ENCODE measurements around the gene PCGF5. TPM values are rescaled to one million over a fixed set of nuclear protein-coding genes. Genes with fewer than 3 reads are reported as not detected.
A peak's percentile ranks its signal among the peaks of the same experiment; 100 is the strongest.
"Not testable (repeated sequence)": the region's sequence is repeated elsewhere in the genome, so short reads cannot be mapped to it uniquely, and the experiment has no call there.

Gene PCGF5
- total RNA-seq, 1 donor from 2014 or later = 31.2 TPM

- no peak overlapping the region for H3K27ac Mint-ChIP-seq (ENCODE audit: unreplicated experiment)
- H3K9me3 Mint-ChIP-seq (ENCODE audit: unreplicated experiment) = no peaks in the 10 kb centered on the region
- H3K4me3 Mint-ChIP-seq (ENCODE audit: unreplicated experiment) = no peak overlapping the region
- TF ChIP-seq CTCF (IDR thresholded peaks at IDR 0.05) = peak; percentile 95
- DNase-seq (ENCODE audit: extremely low spot score, unreplicated experiment) = no peak
- no peaks in the 10 kb centered on the region for H3K27me3 Mint-ChIP-seq (ENCODE audit: unreplicated experiment)
- H3K36me3 Mint-ChIP-seq (ENCODE audit: unreplicated experiment) = peaks cover 23% of the 10 kb centered on the region
- peaks cover 4% of the 10 kb centered on the region for H3K4me1 Mint-ChIP-seq (ENCODE audit: unreplicated experiment)
These were observed 31.1 kb downstream of the PCGF5 start for GRCh38 chr10:91251430-91252056.

GRCh38 chr10:91253300-91253699, 32.8 kb downstream of the PCGF5 start:
- H3K36me3 Mint-ChIP-seq (ENCODE audit: unreplicated experiment) = peaks cover 27% of the 10 kb centered on the region
- H3K27ac Mint-ChIP-seq (ENCODE audit: unreplicated experiment) = no peak overlapping the region
- H3K9me3 Mint-ChIP-seq (ENCODE audit: unreplicated experiment) = no peaks in the 10 kb centered on the region
- H3K27me3 Mint-ChIP-seq (ENCODE audit: unreplicated experiment) = no peaks in the 10 kb centered on the region
- H3K4me3 Mint-ChIP-seq (ENCODE audit: unreplicated experiment) = no peak overlapping the region
- no peak for TF ChIP-seq CTCF (IDR thresholded peaks at IDR 0.05)
- peaks cover 4% of the 10 kb centered on the region for H3K4me1 Mint-ChIP-seq (ENCODE audit: unreplicated experiment)
- DNase-seq (ENCODE audit: extremely low spot score, unreplicated experiment) = no peak

- no peaks in the 10 kb centered on the region for H3K4me1 Mint-ChIP-seq (ENCODE audit: unreplicated experiment)
- TF ChIP-seq CTCF (IDR thresholded peaks at IDR 0.05) = no peak
- no peak overlapping the region for H3K27ac Mint-ChIP-seq (ENCODE audit: unreplicated experiment)
- no peaks in the 10 kb centered on the region for H3K9me3 Mint-ChIP-seq (ENCODE audit: unreplicated experiment)
- H3K4me3 Mint-ChIP-seq (ENCODE audit: unreplicated experiment) = no peak overlapping the region
- H3K36me3 Mint-ChIP-seq (ENCODE audit: unreplicated experiment) = peaks cover 37% of the 10 kb centered on the region
- no peak for DNase-seq (ENCODE audit: extremely low spot score, unreplicated experiment)
- H3K27me3 Mint-ChIP-seq (ENCODE audit: unreplicated experiment) = no peaks in the 10 kb centered on the region
These were observed 36.8 kb downstream of the PCGF5 start for GRCh38 chr10:91257310-91257709.

- not testable (repeated sequence) for H3K4me3 Mint-ChIP-seq (ENCODE audit: unreplicated experiment); DNase-seq (ENCODE audit: extremely low spot score, unreplicated experiment); H3K27me3 Mint-ChIP-seq (ENCODE audit: unreplicated experiment); H3K9me3 Mint-ChIP-seq (ENCODE audit: unreplicated experiment); H3K4me1 Mint-ChIP-seq (ENCODE audit: unreplicated experiment); H3K27ac Mint-ChIP-seq (ENCODE audit: unreplicated experiment)
- peaks cover 33% of the 10 kb centered on the region for H3K36me3 Mint-ChIP-seq (ENCODE audit: unreplicated experiment)
These were observed 40.0 kb downstream of the PCGF5 start for GRCh38 chr10:91260417-91260816.

- Mint-ChIP-seq H3K27ac (ENCODE audit: unreplicated experiment) (no peak overlapping the region), H3K27me3 (ENCODE audit: unreplicated experiment) (no peaks in the 10 kb centered on the region), H3K4me1 (ENCODE audit: unreplicated experiment) (peaks cover 5% of the 10 kb centered on the region), H3K36me3 (ENCODE audit: unreplicated experiment) (peaks cover 15% of the 10 kb centered on the region), H3K9me3 (ENCODE audit: unreplicated experiment) (no peaks in the 10 kb centered on the region), H3K4me3 (ENCODE audit: unreplicated experiment) (no peak overlapping the region)
- no peak for TF ChIP-seq CTCF (IDR thresholded peaks at IDR 0.05)
- no peak for DNase-seq (ENCODE audit: extremely low spot score, unreplicated experiment)
These were observed 51.4 kb downstream of the PCGF5 start for GRCh38 chr10:91271886-91272285.
